CD4-positive, CD25-positive, alpha-beta regulatory T cell (primary cell): ENCODE data around the gene NRP2. TPM values are rescaled to one million over a fixed set of nuclear protein-coding genes. Genes with fewer than 3 reads are reported as not detected.

ENCODE experiments used
- ATAC-seq, 2 donors: fragments of 150-1000 bp; cut with Tn5 transposase; one replicate each; pipeline ENCODE4 v1.10.0; 2021; ENCODE audit warnings: low read depth in 2 of 2, moderate number of reproducible peaks in 2 of 2, moderate library complexity in 1 of 2
- DNase-seq, 3 donors: peaks; one replicate each; pipeline versions ENCODE4 v3.0.0 to v3.0.0-alpha.2; 2012 to 2022; ENCODE audit warnings: mixed read lengths in 1 of 3
- H3K27ac ChIP-seq: one replicate; pipeline ENCODE4 v1.7.0; 2013; ENCODE audit warnings: mild to moderate bottlenecking, low read length; ENCODE audit not compliant: insufficient read depth, poor library complexity, severe bottlenecking
- H3K27me3 ChIP-seq: one replicate; pipeline ENCODE4 v1.7.0; 2013; ENCODE audit warnings: low read length; ENCODE audit not compliant: control insufficient read depth, insufficient read depth
- H3K36me3 ChIP-seq: one replicate; pipeline ENCODE4 v1.7.0; 2013; ENCODE audit warnings: mild to moderate bottlenecking, low read length, moderate library complexity; ENCODE audit not compliant: control insufficient read depth, insufficient read depth
- H3K4me1 ChIP-seq: 2 replicates; pipeline ENCODE4 v1.7.0; 2013; ENCODE audit warnings: mild to moderate bottlenecking, low read length; ENCODE audit not compliant: insufficient read depth, control insufficient read depth, poor library complexity, severe bottlenecking
- H3K4me3 ChIP-seq: one replicate; pipeline ENCODE4 v1.7.0; 2013; ENCODE audit warnings: low read depth, mild to moderate bottlenecking, low read length, moderate library complexity
- H3K9me3 ChIP-seq, 2 experiments: 1 replicate in 1 of 2; 2 replicates in 1 of 2; pipeline ENCODE4 v1.7.0; 2013; ENCODE audit warnings: low read length in 2 of 2, mild to moderate bottlenecking in 1 of 2, moderate library complexity in 1 of 2; ENCODE audit not compliant: control insufficient read depth in 2 of 2
- H3K27ac Mint-ChIP-seq, 3 donors: one replicate each; pipeline ENCODE4 v1.8.0; 2020 to 2022; ENCODE audit warnings: mild to moderate bottlenecking in 3 of 3, mixed read lengths in 3 of 3, moderate library complexity in 2 of 3
- H3K27me3 Mint-ChIP-seq: one replicate; pipeline ENCODE4 v1.8.0; 2022; ENCODE audit warnings: mild to moderate bottlenecking, mixed read lengths
- H3K36me3 Mint-ChIP-seq: one replicate; pipeline ENCODE4 v1.8.0; 2020; ENCODE audit warnings: mixed read lengths
- H3K4me1 Mint-ChIP-seq, 4 donors: one replicate each; pipeline ENCODE4 v1.8.0; 2020 to 2022; ENCODE audit warnings: mixed read lengths in 4 of 4, mild to moderate bottlenecking in 1 of 4
- H3K4me3 Mint-ChIP-seq, 4 donors: one replicate each; pipeline ENCODE4 v1.8.0; 2020 to 2022; ENCODE audit warnings: mild to moderate bottlenecking in 4 of 4, mixed read lengths in 4 of 4, moderate library complexity in 3 of 4
- H3K9me3 Mint-ChIP-seq, 7 donors: one replicate each; pipeline ENCODE4 v1.8.0; 2020 to 2022; ENCODE audit warnings: mixed read lengths in 7 of 7, mild to moderate bottlenecking in 3 of 7, moderate library complexity in 2 of 7
- polyA plus RNA-seq, 4 donors: library from polyadenylated mRNA; unstranded; fragments of 300-500 nt; fragmentation: Illumina TruSeq; gene quantifications; one replicate each; pipeline ENCODE4 v1.2.3, GENCODE V29; 2021
- total RNA-seq: library from RNA; stranded (reverse); gene quantifications from one replicate; pipeline ENCODE4 v1.2.3, GENCODE V29; 2022

The NRP2 gene
- total and polyA plus RNA-seq, 5 donors from 2014 or later = 0.64 TPM; not detected in 4

GRCh38 chr2:205642599-205643356 lies 39.5 kb upstream of the NRP2 start:
- no peaks in the 10 kb centered on the region for H3K9me3 ChIP-seq
- H3K27ac ChIP-seq = no peak overlapping the region
- DNase-seq (no peak), ATAC-seq (no peak)
- no peaks in the 10 kb centered on the region for H3K36me3 ChIP-seq
- H3K4me3 ChIP-seq = no peak overlapping the region
- Mint-ChIP-seq H3K27me3 (peaks cover 6% of the 10 kb centered on the region), H3K36me3 (no peaks in the 10 kb centered on the region), H3K4me3 (no peak overlapping the region), H3K4me1 (no peaks in the 10 kb centered on the region), H3K9me3 (peaks cover 0 to 1% (median 0%) of the 10 kb centered on the region in 7 donors), H3K27ac (no peak overlapping the region)
- H3K4me1 ChIP-seq = no peaks in the 10 kb centered on the region
- peaks cover 2% of the 10 kb centered on the region for H3K27me3 ChIP-seq

DNA sequence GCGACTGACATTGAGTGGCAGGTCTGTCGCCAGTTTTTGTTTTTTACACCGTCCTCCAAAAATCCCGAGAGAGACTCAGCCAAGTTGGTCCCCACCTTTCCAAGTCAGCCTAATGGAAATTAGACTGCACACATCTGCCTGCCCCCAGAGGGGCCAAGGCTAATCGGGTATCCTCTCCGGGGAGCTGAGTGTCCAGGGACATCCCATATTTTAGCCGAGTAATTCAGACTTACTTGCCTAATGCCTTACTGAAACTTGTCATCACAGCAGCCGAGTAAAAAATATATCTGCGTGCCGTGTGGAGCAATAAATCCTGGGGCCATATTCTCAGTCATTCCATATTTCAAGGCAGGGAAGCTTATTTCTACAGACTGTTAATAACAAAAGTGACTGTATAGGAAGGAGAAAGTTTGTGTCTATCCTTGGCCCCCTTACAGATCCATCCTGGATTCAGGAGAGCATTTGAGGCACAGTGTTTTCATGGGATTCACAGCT lies 38.9 kb upstream of the NRP2 start:
- Histone ChIP-seq H3K4me1 (no peaks in the 10 kb centered on the region), H3K36me3 (no peaks in the 10 kb centered on the region), H3K4me3 (no peak overlapping the region), H3K27me3 (peaks cover 2% of the 10 kb centered on the region), H3K27ac (no peak overlapping the region), H3K9me3 (no peaks in the 10 kb centered on the region)
- H3K4me1 Mint-ChIP-seq = no peaks in the 10 kb centered on the region
- no peak for DNase-seq
- no peak overlapping the region for H3K4me3 Mint-ChIP-seq
- no peak overlapping the region for H3K27ac Mint-ChIP-seq
- no peak for ATAC-seq
- H3K27me3 Mint-ChIP-seq = peaks cover 6% of the 10 kb centered on the region
- H3K9me3 Mint-ChIP-seq = peaks cover 0 to 1% (median 0%) of the 10 kb centered on the region in 7 donors
- no peaks in the 10 kb centered on the region for H3K36me3 Mint-ChIP-seq

GRCh38 chr2:205644018-205644417 lies 38.3 kb upstream of the NRP2 start:
- DNase-seq (no peak), ATAC-seq (no peak)
- H3K4me3 Mint-ChIP-seq = no peak overlapping the region
- H3K4me1 Mint-ChIP-seq = no peaks in the 10 kb centered on the region
- H3K27me3 Mint-ChIP-seq = peaks cover under 1% of the 10 kb centered on the region
- no peaks in the 10 kb centered on the region for H3K9me3 ChIP-seq
- no peak overlapping the region for H3K27ac ChIP-seq
- peaks cover 2% of the 10 kb centered on the region for H3K27me3 ChIP-seq
- no peak overlapping the region for H3K4me3 ChIP-seq
- H3K4me1 ChIP-seq = no peaks in the 10 kb centered on the region
- peaks cover 0 to 1% (median 0%) of the 10 kb centered on the region in 7 donors for H3K9me3 Mint-ChIP-seq
- H3K36me3 ChIP-seq = no peaks in the 10 kb centered on the region
- H3K36me3 Mint-ChIP-seq = no peaks in the 10 kb centered on the region
- no peak overlapping the region for H3K27ac Mint-ChIP-seq

DNA sequence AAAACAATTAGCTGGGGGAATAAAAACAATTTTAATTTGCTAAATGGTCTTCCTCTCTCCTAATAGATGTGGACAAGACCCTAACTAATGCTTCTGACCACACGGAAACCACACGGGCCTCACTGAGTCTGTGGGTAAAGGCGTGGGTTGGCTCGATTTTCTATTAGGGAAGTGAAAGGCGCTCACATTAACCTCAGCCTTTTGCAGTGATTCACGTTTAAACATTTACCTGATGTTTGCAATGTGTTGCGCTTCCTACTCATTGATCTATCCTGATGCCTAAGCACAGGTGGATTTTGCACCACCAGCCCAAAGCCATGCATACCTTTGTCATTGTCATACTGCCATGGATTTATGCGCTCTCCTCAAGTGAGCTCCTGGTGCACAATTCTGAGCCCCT lies 35.6 kb upstream of the NRP2 start:
- Histone ChIP-seq H3K4me3 (no peak overlapping the region), H3K36me3 (no peaks in the 10 kb centered on the region), H3K27ac (no peak overlapping the region), H3K4me1 (no peaks in the 10 kb centered on the region), H3K9me3 (no peaks in the 10 kb centered on the region), H3K27me3 (no peaks in the 10 kb centered on the region)
- H3K27me3 Mint-ChIP-seq = no peaks in the 10 kb centered on the region
- no peaks in the 10 kb centered on the region for H3K36me3 Mint-ChIP-seq
- DNase-seq (no peak), ATAC-seq (no peak)
- H3K9me3 Mint-ChIP-seq = peaks cover 0 to 1% (median 0%) of the 10 kb centered on the region in 7 donors
- no peaks in the 10 kb centered on the region for H3K4me1 Mint-ChIP-seq
- no peak overlapping the region for H3K4me3 Mint-ChIP-seq
- no peak overlapping the region for H3K27ac Mint-ChIP-seq

- no peak overlapping the region for H3K27ac ChIP-seq
- H3K4me3 Mint-ChIP-seq = no peak overlapping the region
- peaks cover 0 to 2% (median 0%) of the 10 kb centered on the region in 7 donors for H3K9me3 Mint-ChIP-seq
- no peaks in the 10 kb centered on the region for H3K4me1 Mint-ChIP-seq
- no peaks in the 10 kb centered on the region for H3K27me3 Mint-ChIP-seq
- no peaks in the 10 kb centered on the region for H3K27me3 ChIP-seq
- no peak for DNase-seq
- H3K9me3 ChIP-seq = no peaks in the 10 kb centered on the region
- no peak for ATAC-seq
- H3K27ac Mint-ChIP-seq = no peak overlapping the region
- H3K4me1 ChIP-seq = no peaks in the 10 kb centered on the region
- no peaks in the 10 kb centered on the region for H3K36me3 ChIP-seq
- no peak overlapping the region for H3K4me3 ChIP-seq
- no peaks in the 10 kb centered on the region for H3K36me3 Mint-ChIP-seq
Measured at GRCh38 chr2:205650450-205650849, 31.9 kb upstream of the NRP2 start.

GRCh38 chr2:205650931-205651330 lies 31.4 kb upstream of the NRP2 start:
- Mint-ChIP-seq H3K9me3 (peaks cover 0 to 3% (median 0%) of the 10 kb centered on the region in 7 donors), H3K4me3 (no peak overlapping the region), H3K4me1 (no peaks in the 10 kb centered on the region), H3K27me3 (no peaks in the 10 kb centered on the region), H3K27ac (no peak overlapping the region), H3K36me3 (no peaks in the 10 kb centered on the region)
- H3K9me3 ChIP-seq = no peaks in the 10 kb centered on the region
- H3K36me3 ChIP-seq = no peaks in the 10 kb centered on the region
- H3K27me3 ChIP-seq = no peaks in the 10 kb centered on the region
- no peak overlapping the region for H3K27ac ChIP-seq
- ATAC-seq (no peak), DNase-seq (no peak)
- no peaks in the 10 kb centered on the region for H3K4me1 ChIP-seq
- no peak overlapping the region for H3K4me3 ChIP-seq

DNA sequence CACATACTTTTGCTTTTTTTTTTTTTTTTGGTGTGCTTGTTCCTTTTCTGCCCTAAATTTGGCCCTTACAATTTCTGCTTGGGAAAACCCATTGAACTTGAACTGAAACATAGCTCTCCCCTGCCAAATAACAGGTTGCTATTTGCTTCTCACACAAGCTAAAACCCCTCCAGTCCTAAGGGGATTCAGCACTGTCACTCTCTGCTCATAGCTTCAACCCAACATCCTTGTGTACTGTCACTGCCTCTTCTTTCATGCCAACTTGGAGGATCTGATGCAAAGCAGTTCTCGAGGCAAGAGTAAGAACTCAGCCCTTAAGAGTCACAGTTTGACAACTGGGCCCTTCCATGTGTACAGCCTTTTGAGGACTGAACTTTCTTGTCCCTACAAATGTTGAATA lies 30.6 kb upstream of the NRP2 start:
- peaks cover under 1% of the 10 kb centered on the region for H3K27me3 Mint-ChIP-seq

More for the DNA sequence above, 30.6 kb upstream of the NRP2 start:
- H3K36me3 Mint-ChIP-seq = no peaks in the 10 kb centered on the region
- Histone ChIP-seq H3K4me1 (no peaks in the 10 kb centered on the region), H3K4me3 (no peak overlapping the region), H3K36me3 (no peaks in the 10 kb centered on the region), H3K9me3 (no peaks in the 10 kb centered on the region), H3K27me3 (no peaks in the 10 kb centered on the region), H3K27ac (no peak overlapping the region)
- no peaks in the 10 kb centered on the region for H3K4me1 Mint-ChIP-seq
- DNase-seq (no peak), ATAC-seq (no peak)
- H3K4me3 Mint-ChIP-seq = no peak overlapping the region
- H3K27ac Mint-ChIP-seq = no peak overlapping the region
- peaks cover 0 to 3% (median 0%) of the 10 kb centered on the region in 7 donors for H3K9me3 Mint-ChIP-seq
